Endothelial cell of umbilical vein (primary cell): ENCODE results near the gene MYH11.

ENCODE experiments used
- CTCF ChIP-seq, 2 donors: IDR thresholded peaks; 1 replicate in 1 of 2; 2 replicates in 1 of 2; pipeline ENCODE4 v1.5.1; 2011; ENCODE audit warnings: low read length in 2 of 2, mild to moderate bottlenecking in 2 of 2, moderate library complexity in 2 of 2, control low read depth in 1 of 2, inconsistent platforms in 1 of 2, low read depth in 1 of 2; ENCODE audit not compliant: insufficient read depth in 1 of 2; ENCODE audit errors: extremely low read depth in 1 of 2
- EZH2 ChIP-seq: IDR thresholded peaks from 2 replicates; pipeline ENCODE4 v1.6.1; 2012; ENCODE audit warnings: borderline replicate concordance, low read depth, mild to moderate bottlenecking, moderate library complexity, low read length, inconsistent platforms; ENCODE audit not compliant: severe bottlenecking
- FOS ChIP-seq: IDR thresholded peaks from 2 replicates; pipeline ENCODE4 v1.6.1; 2011; ENCODE audit warnings: mild to moderate bottlenecking, low read length, moderate library complexity, borderline replicate concordance; ENCODE audit not compliant: insufficient read depth
- GATA2 ChIP-seq: IDR thresholded peaks from 2 replicates; pipeline ENCODE4 v1.7.0; 2011; ENCODE audit warnings: low read depth, mild to moderate bottlenecking, moderate library complexity, mixed read lengths, low read length; ENCODE audit not compliant: insufficient read length, insufficient read depth
- JUN ChIP-seq: IDR thresholded peaks from 2 replicates; pipeline ENCODE4 v1.6.1; 2011; ENCODE audit warnings: borderline replicate concordance, low read depth; ENCODE audit not compliant: insufficient read length, insufficient read depth
- MAX ChIP-seq: IDR thresholded peaks from 2 replicates; pipeline ENCODE4 v1.6.1; 2011; ENCODE audit not compliant: insufficient read depth, insufficient read length
- MYC ChIP-seq: IDR thresholded peaks from one replicate; pipeline ENCODE4 v1.6.1; 2011; ENCODE audit warnings: mild to moderate bottlenecking, low read depth, low read length
- POLR2A ChIP-seq: IDR thresholded peaks from 2 replicates; pipeline ENCODE4 v1.6.1; 2012; ENCODE audit warnings: low read depth, mild to moderate bottlenecking, control low read depth, low read length
- POLR2AphosphoS5 ChIP-seq: IDR thresholded peaks from 2 replicates; pipeline ENCODE4 v1.6.1; 2012; ENCODE audit warnings: low read depth, mild to moderate bottlenecking, control low read depth, low read length, moderate library complexity; ENCODE audit not compliant: insufficient read depth

DNA sequence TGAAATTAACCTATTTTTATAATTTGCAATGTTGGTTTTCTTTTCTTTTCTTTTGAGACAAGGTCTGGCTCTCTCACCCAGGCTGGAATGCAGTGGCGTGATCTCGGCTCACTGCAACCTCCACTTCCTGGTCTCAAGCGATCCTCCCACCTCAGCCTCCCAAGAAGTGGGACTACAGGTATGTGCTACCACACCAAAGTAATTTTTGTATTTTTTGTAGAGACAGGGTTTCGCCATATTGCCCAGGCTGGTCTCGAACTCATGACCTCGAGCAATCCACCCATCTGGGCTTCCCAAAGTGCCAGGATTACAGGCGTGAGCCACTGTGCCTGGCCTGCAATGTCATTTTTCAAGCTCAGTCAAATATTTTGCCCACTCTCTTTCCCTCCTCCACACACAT is 36.0 kb downstream of the MYH11 start:
- TF ChIP-seq CTCF (IDR thresholded peaks at IDR 0.05; ENCODE audit: extremely low read depth in 1 of 2, insufficient read depth in 1 of 2, low read depth in 1 of 2, low read length in 2 of 2), result no peak
- TF ChIP-seq POLR2A, result no peak
- TF ChIP-seq EZH2, result no peak
- no peak for TF ChIP-seq POLR2AphosphoS5
- no peak for TF ChIP-seq MAX
- TF ChIP-seq GATA2, result no peak
- no peak for TF ChIP-seq FOS
- no peak for TF ChIP-seq MYC
- no peak for TF ChIP-seq JUN
